ENCODE results near the gene TNFSF4.

The TNFSF4 gene

GRCh38 chr1:173140733-173141132 is 66.4 kb downstream of the TNFSF4 start:
- H2BK120ac ChIP-seq (ENCODE audit: low read depth, low read length): no peak overlapping the region
- no peak overlapping the region for H3K18ac ChIP-seq (ENCODE audit: low read length)
- no peak overlapping the region for H4K8ac ChIP-seq (ENCODE audit: low read depth, low read length)
- no peak overlapping the region for H3K4me2 ChIP-seq (ENCODE audit: low read length)
- no peaks in the 10 kb centered on the region for H3K79me2 ChIP-seq (ENCODE audit: control insufficient read depth, insufficient read depth, low read length)
- H3K4me1 ChIP-seq (ENCODE audit: control insufficient read depth, low read depth, low read length): no peaks in the 10 kb centered on the region
- H3K27me3 ChIP-seq (ENCODE audit: insufficient read depth, low read length, poor library complexity): no peaks in the 10 kb centered on the region
- H3K27ac ChIP-seq (ENCODE audit: low read depth, low read length): no peak overlapping the region
- H3K9ac ChIP-seq (ENCODE audit: low read length): no peak overlapping the region
- H3K79me1 ChIP-seq (ENCODE audit: low read length): no peaks in the 10 kb centered on the region
- no peak overlapping the region for H2AK5ac ChIP-seq (ENCODE audit: low read length)
- DNase-seq: no peak
- no peak overlapping the region for H4K5ac ChIP-seq (ENCODE audit: low read length)
- no peak overlapping the region for H2BK15ac ChIP-seq (replicated peaks; ENCODE audit: low read depth)
- no CpG with 5 or more reads among the region's 2 CpGs for WGBS (ENCODE audit: extremely low coverage, insufficient coverage, low lambda C conversion rate)
- no peak overlapping the region for H3K4me3 ChIP-seq (ENCODE audit: low read length)
- no peak overlapping the region for H3K4ac ChIP-seq (ENCODE audit: low read depth, low read length)
- H2BK5ac ChIP-seq (ENCODE audit: low read length): no peak overlapping the region
- no peaks in the 10 kb centered on the region for H3K36me3 ChIP-seq (ENCODE audit: control insufficient read depth, insufficient read depth, low read length)
- H3K23ac ChIP-seq (ENCODE audit: low read length): no peak overlapping the region
- H3K56ac ChIP-seq (ENCODE audit: low read length): no peak overlapping the region

DNA sequence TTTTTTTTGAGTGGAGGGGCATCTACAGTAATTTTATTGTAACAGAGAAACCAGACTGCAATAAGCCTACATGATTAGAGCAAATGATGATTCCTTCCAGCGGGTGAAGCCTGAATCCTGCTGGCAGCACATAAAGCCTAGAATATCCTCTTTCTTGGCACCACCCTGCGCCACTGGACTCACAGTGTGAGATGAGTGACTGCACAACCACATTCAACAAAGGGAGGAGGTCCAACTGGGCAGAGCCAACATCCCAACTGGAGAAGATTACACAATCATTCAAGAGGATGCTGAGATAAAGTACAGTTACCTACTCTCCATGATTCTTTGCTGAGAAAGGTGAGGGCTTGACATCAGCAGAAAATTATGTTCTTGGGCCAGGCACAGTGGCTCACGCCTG is 67.4 kb downstream of the TNFSF4 start:
- Histone ChIP-seq H2BK5ac (ENCODE audit: low read length) (no peak overlapping the region), H3K36me3 (ENCODE audit: control insufficient read depth, insufficient read depth, low read length) (no peaks in the 10 kb centered on the region), H3K4me2 (ENCODE audit: low read length) (no peak overlapping the region), H4K8ac (ENCODE audit: low read depth, low read length) (no peak overlapping the region), H4K5ac (ENCODE audit: low read length) (no peak overlapping the region), H3K56ac (ENCODE audit: low read length) (no peak overlapping the region), H3K79me2 (ENCODE audit: control insufficient read depth, insufficient read depth, low read length) (no peaks in the 10 kb centered on the region), H3K4me1 (ENCODE audit: control insufficient read depth, low read depth, low read length) (no peaks in the 10 kb centered on the region), H3K27me3 (ENCODE audit: insufficient read depth, low read length, poor library complexity) (no peaks in the 10 kb centered on the region), H3K23ac (ENCODE audit: low read length) (no peak overlapping the region), H3K4ac (ENCODE audit: low read depth, low read length) (no peak overlapping the region), H3K4me3 (ENCODE audit: low read length) (no peak overlapping the region), H2AK5ac (ENCODE audit: low read length) (no peak overlapping the region), H3K18ac (ENCODE audit: low read length) (no peak overlapping the region), H2BK15ac (replicated peaks; ENCODE audit: low read depth) (no peak overlapping the region), H3K27ac (ENCODE audit: low read depth, low read length) (no peak overlapping the region), H3K79me1 (ENCODE audit: low read length) (no peaks in the 10 kb centered on the region), H2BK120ac (ENCODE audit: low read depth, low read length) (no peak overlapping the region), H3K9ac (ENCODE audit: low read length) (no peak overlapping the region)
- DNase-seq: no peak
- no CpG with 5 or more reads among the region's 3 CpGs for WGBS (ENCODE audit: extremely low coverage, insufficient coverage, low lambda C conversion rate)

- Histone ChIP-seq H3K4ac (ENCODE audit: low read depth, low read length) (no peak overlapping the region), H3K79me2 (ENCODE audit: control insufficient read depth, insufficient read depth, low read length) (no peaks in the 10 kb centered on the region), H2BK15ac (replicated peaks; ENCODE audit: low read depth) (no peak overlapping the region), H3K23ac (ENCODE audit: low read length) (no peak overlapping the region), H3K27ac (ENCODE audit: low read depth, low read length) (no peak overlapping the region), H3K4me1 (ENCODE audit: control insufficient read depth, low read depth, low read length) (no peaks in the 10 kb centered on the region), H3K36me3 (ENCODE audit: control insufficient read depth, insufficient read depth, low read length) (no peaks in the 10 kb centered on the region), H3K9ac (ENCODE audit: low read length) (no peak overlapping the region), H3K27me3 (ENCODE audit: insufficient read depth, low read length, poor library complexity) (no peaks in the 10 kb centered on the region), H4K5ac (ENCODE audit: low read length) (no peak overlapping the region), H3K4me3 (ENCODE audit: low read length) (no peak overlapping the region), H3K56ac (ENCODE audit: low read length) (no peak overlapping the region), H3K18ac (ENCODE audit: low read length) (no peak overlapping the region), H3K79me1 (ENCODE audit: low read length) (no peaks in the 10 kb centered on the region), H2AK5ac (ENCODE audit: low read length) (no peak overlapping the region), H4K8ac (ENCODE audit: low read depth, low read length) (no peak overlapping the region), H2BK120ac (ENCODE audit: low read depth, low read length) (no peak overlapping the region), H2BK5ac (ENCODE audit: low read length) (no peak overlapping the region), H3K4me2 (ENCODE audit: low read length) (no peak overlapping the region)
- DNase-seq: no peak
- no CpG with 5 or more reads among the region's 2 CpGs for WGBS (ENCODE audit: extremely low coverage, insufficient coverage, low lambda C conversion rate)
Observed at GRCh38 chr1:173137107-173137706, 69.9 kb downstream of the TNFSF4 start.

GRCh38 chr1:173134800-173135199 is 72.3 kb downstream of the TNFSF4 start:
- no peak overlapping the region for H2BK120ac ChIP-seq (ENCODE audit: low read depth, low read length)
- H3K79me1 ChIP-seq (ENCODE audit: low read length): no peaks in the 10 kb centered on the region
- H3K18ac ChIP-seq (ENCODE audit: low read length): no peak overlapping the region
- no peak overlapping the region for H3K27ac ChIP-seq (ENCODE audit: low read depth, low read length)
- H3K4me3 ChIP-seq (ENCODE audit: low read length): no peak overlapping the region
- no peak overlapping the region for H3K4me2 ChIP-seq (ENCODE audit: low read length)
- no peak overlapping the region for H3K56ac ChIP-seq (ENCODE audit: low read length)
- H3K9ac ChIP-seq (ENCODE audit: low read length): no peak overlapping the region
- H2AK5ac ChIP-seq (ENCODE audit: low read length): no peak overlapping the region
- no CpG with 5 or more reads among the region's 5 CpGs for WGBS (ENCODE audit: extremely low coverage, insufficient coverage, low lambda C conversion rate)
- H4K5ac ChIP-seq (ENCODE audit: low read length): no peak overlapping the region
- H3K36me3 ChIP-seq (ENCODE audit: control insufficient read depth, insufficient read depth, low read length): no peaks in the 10 kb centered on the region
- no peaks in the 10 kb centered on the region for H3K27me3 ChIP-seq (ENCODE audit: insufficient read depth, low read length, poor library complexity)
- no peak overlapping the region for H3K23ac ChIP-seq (ENCODE audit: low read length)
- no peaks in the 10 kb centered on the region for H3K79me2 ChIP-seq (ENCODE audit: control insufficient read depth, insufficient read depth, low read length)
- DNase-seq: no peak
- no peak overlapping the region for H4K8ac ChIP-seq (ENCODE audit: low read depth, low read length)
- no peak overlapping the region for H3K4ac ChIP-seq (ENCODE audit: low read depth, low read length)
- no peak overlapping the region for H2BK15ac ChIP-seq (replicated peaks; ENCODE audit: low read depth)
- no peaks in the 10 kb centered on the region for H3K4me1 ChIP-seq (ENCODE audit: control insufficient read depth, low read depth, low read length)
- H2BK5ac ChIP-seq (ENCODE audit: low read length): no peak overlapping the region

DNA sequence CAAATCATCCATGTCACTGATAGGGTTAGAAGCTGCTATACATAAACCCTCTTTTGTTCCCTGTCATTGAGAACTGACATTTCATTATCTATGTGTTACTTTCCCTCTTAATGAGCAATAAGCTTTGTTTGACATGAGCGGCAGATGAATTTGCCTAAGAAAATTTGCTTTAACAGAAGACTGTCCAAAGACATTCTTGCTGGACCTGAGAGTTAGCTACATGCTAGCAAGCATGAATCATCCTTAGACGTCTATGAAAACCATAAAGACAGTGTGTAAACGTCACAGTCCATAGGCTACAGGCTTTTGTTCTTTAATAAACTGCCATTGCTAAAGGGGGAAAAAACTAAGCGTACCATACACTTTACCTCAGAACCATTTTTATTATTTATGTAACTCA is 73.1 kb downstream of the TNFSF4 start:
- Histone ChIP-seq H3K79me2 (ENCODE audit: control insufficient read depth, insufficient read depth, low read length) (no peaks in the 10 kb centered on the region), H3K18ac (ENCODE audit: low read length) (no peak overlapping the region), H3K9ac (ENCODE audit: low read length) (no peak overlapping the region), H3K23ac (ENCODE audit: low read length) (no peak overlapping the region), H3K4me1 (ENCODE audit: control insufficient read depth, low read depth, low read length) (no peaks in the 10 kb centered on the region), H4K5ac (ENCODE audit: low read length) (no peak overlapping the region), H2BK120ac (ENCODE audit: low read depth, low read length) (no peak overlapping the region), H4K8ac (ENCODE audit: low read depth, low read length) (no peak overlapping the region), H3K4me3 (ENCODE audit: low read length) (no peak overlapping the region), H2BK15ac (replicated peaks; ENCODE audit: low read depth) (no peak overlapping the region), H2BK5ac (ENCODE audit: low read length) (no peak overlapping the region), H3K4me2 (ENCODE audit: low read length) (no peak overlapping the region), H3K36me3 (ENCODE audit: control insufficient read depth, insufficient read depth, low read length) (no peaks in the 10 kb centered on the region), H3K27ac (ENCODE audit: low read depth, low read length) (no peak overlapping the region), H3K56ac (ENCODE audit: low read length) (no peak overlapping the region), H2AK5ac (ENCODE audit: low read length) (no peak overlapping the region), H3K27me3 (ENCODE audit: insufficient read depth, low read length, poor library complexity) (no peaks in the 10 kb centered on the region), H3K4ac (ENCODE audit: low read depth, low read length) (no peak overlapping the region), H3K79me1 (ENCODE audit: low read length) (no peaks in the 10 kb centered on the region)
- no peak for DNase-seq
- WGBS (ENCODE audit: extremely low coverage, insufficient coverage, low lambda C conversion rate): no CpG with 5 or more reads among the region's 4 CpGs

All from mesendoderm (in vitro differentiated cells).